ENCODE results near the gene MYO5A.
"Not testable (repeated sequence)": the region's sequence is repeated elsewhere in the genome, so short reads cannot be mapped to it uniquely, and the experiment has no call there.

The MYO5A gene

GRCh38 chr15:52499506-52499905, 29.2 kb downstream of the MYO5A start:
- H3K4me3 ChIP-seq (ENCODE audit: low read length), result no peak overlapping the region
- no peaks in the 10 kb centered on the region for H3K27me3 ChIP-seq (replicated peaks; ENCODE audit: control insufficient read depth, insufficient read depth, low read length)
- H3K4me1 ChIP-seq (ENCODE audit: control insufficient read depth, insufficient read depth, low read length), result peaks cover 8% of the 10 kb centered on the region
- no peak overlapping the region for H3K9ac ChIP-seq (ENCODE audit: low read length)
- no peaks in the 10 kb centered on the region for H3K36me3 ChIP-seq (ENCODE audit: control insufficient read depth, insufficient read depth, low read length, severe bottlenecking)
- no peaks in the 10 kb centered on the region for H3K9me3 ChIP-seq (ENCODE audit: control insufficient read depth, low read length)
- no peak for DNase-seq (ENCODE audit: low read depth)

GRCh38 chr15:52498706-52499105, 30.0 kb downstream of the MYO5A start:
- Histone ChIP-seq H3K4me3 (ENCODE audit: low read length) (no peak overlapping the region), H3K9ac (ENCODE audit: low read length) (no peak overlapping the region), H3K36me3 (ENCODE audit: control insufficient read depth, insufficient read depth, low read length, severe bottlenecking) (no peaks in the 10 kb centered on the region), H3K9me3 (ENCODE audit: control insufficient read depth, low read length) (no peaks in the 10 kb centered on the region), H3K4me1 (ENCODE audit: control insufficient read depth, insufficient read depth, low read length) (peaks cover 6% of the 10 kb centered on the region), H3K27me3 (replicated peaks; ENCODE audit: control insufficient read depth, insufficient read depth, low read length) (no peaks in the 10 kb centered on the region)
- DNase-seq (ENCODE audit: low read depth), result no peak

GRCh38 chr15:52496776-52497470, 31.8 kb downstream of the MYO5A start:
- DNase-seq (ENCODE audit: low read depth), result no peak
- Histone ChIP-seq H3K4me3 (ENCODE audit: low read length) (no peak overlapping the region), H3K36me3 (ENCODE audit: control insufficient read depth, insufficient read depth, low read length, severe bottlenecking) (no peaks in the 10 kb centered on the region), H3K27me3 (replicated peaks; ENCODE audit: control insufficient read depth, insufficient read depth, low read length) (no peaks in the 10 kb centered on the region), H3K9me3 (ENCODE audit: control insufficient read depth, low read length) (no peaks in the 10 kb centered on the region), H3K4me1 (ENCODE audit: control insufficient read depth, insufficient read depth, low read length) (peaks cover 5% of the 10 kb centered on the region), H3K9ac (ENCODE audit: low read length) (no peak overlapping the region)

GRCh38 chr15:52496175-52496574, 32.5 kb downstream of the MYO5A start:
- no peak for DNase-seq (ENCODE audit: low read depth)
- Histone ChIP-seq H3K9me3 (ENCODE audit: control insufficient read depth, low read length) (no peaks in the 10 kb centered on the region), H3K9ac (ENCODE audit: low read length) (no peak overlapping the region), H3K36me3 (ENCODE audit: control insufficient read depth, insufficient read depth, low read length, severe bottlenecking) (no peaks in the 10 kb centered on the region), H3K4me1 (ENCODE audit: control insufficient read depth, insufficient read depth, low read length) (peaks cover 12% of the 10 kb centered on the region), H3K4me3 (ENCODE audit: low read length) (no peak overlapping the region), H3K27me3 (replicated peaks; ENCODE audit: control insufficient read depth, insufficient read depth, low read length) (no peaks in the 10 kb centered on the region)

- no peaks in the 10 kb centered on the region for H3K36me3 ChIP-seq (ENCODE audit: control insufficient read depth, insufficient read depth, low read length, severe bottlenecking)
- no peak for DNase-seq (ENCODE audit: low read depth)
- H3K9ac ChIP-seq (ENCODE audit: low read length), result no peak overlapping the region
- peaks cover 17% of the 10 kb centered on the region for H3K4me1 ChIP-seq (ENCODE audit: control insufficient read depth, insufficient read depth, low read length)
- no peaks in the 10 kb centered on the region for H3K9me3 ChIP-seq (ENCODE audit: control insufficient read depth, low read length)
- no peaks in the 10 kb centered on the region for H3K27me3 ChIP-seq (replicated peaks; ENCODE audit: control insufficient read depth, insufficient read depth, low read length)
- H3K4me3 ChIP-seq (ENCODE audit: low read length), result no peak overlapping the region
Observed at GRCh38 chr15:52495125-52495524, 33.6 kb downstream of the MYO5A start.

GRCh38 chr15:52493968-52494367, 34.7 kb downstream of the MYO5A start:
- Histone ChIP-seq H3K4me1 (ENCODE audit: control insufficient read depth, insufficient read depth, low read length) (peaks cover 17% of the 10 kb centered on the region), H3K36me3 (ENCODE audit: control insufficient read depth, insufficient read depth, low read length, severe bottlenecking) (no peaks in the 10 kb centered on the region), H3K27me3 (replicated peaks; ENCODE audit: control insufficient read depth, insufficient read depth, low read length) (no peaks in the 10 kb centered on the region), H3K9me3 (ENCODE audit: control insufficient read depth, low read length) (no peaks in the 10 kb centered on the region), H3K4me3 (ENCODE audit: low read length) (no peak overlapping the region), H3K9ac (ENCODE audit: low read length) (no peak overlapping the region)
- no peak for DNase-seq (ENCODE audit: low read depth)

- Histone ChIP-seq H3K36me3 (ENCODE audit: control insufficient read depth, insufficient read depth, low read length, severe bottlenecking) (no peaks in the 10 kb centered on the region), H3K4me1 (ENCODE audit: control insufficient read depth, insufficient read depth, low read length) (peaks cover 17% of the 10 kb centered on the region), H3K9ac (ENCODE audit: low read length) (no peak overlapping the region), H3K4me3 (ENCODE audit: low read length) (no peak overlapping the region), H3K9me3 (ENCODE audit: control insufficient read depth, low read length) (no peaks in the 10 kb centered on the region), H3K27me3 (replicated peaks; ENCODE audit: control insufficient read depth, insufficient read depth, low read length) (no peaks in the 10 kb centered on the region)
- DNase-seq (ENCODE audit: low read depth), result no peak
Observed at GRCh38 chr15:52492132-52492531, 36.5 kb downstream of the MYO5A start.

- H3K27me3 ChIP-seq (replicated peaks; ENCODE audit: control insufficient read depth, insufficient read depth, low read length), result no peaks in the 10 kb centered on the region
Observed at GRCh38 chr15:52491472-52491871, 37.2 kb downstream of the MYO5A start.

GRCh38 chr15:52489430-52489829, 39.2 kb downstream of the MYO5A start:
- H3K36me3 ChIP-seq (ENCODE audit: control insufficient read depth, insufficient read depth, low read length, severe bottlenecking); H3K9ac ChIP-seq (ENCODE audit: low read length); H3K27me3 ChIP-seq (replicated peaks; ENCODE audit: control insufficient read depth, insufficient read depth, low read length); H3K4me3 ChIP-seq (ENCODE audit: low read length); H3K9me3 ChIP-seq (ENCODE audit: control insufficient read depth, low read length); DNase-seq (ENCODE audit: low read depth): not testable (repeated sequence)
- peaks cover 17% of the 10 kb centered on the region for H3K4me1 ChIP-seq (ENCODE audit: control insufficient read depth, insufficient read depth, low read length)

More at GRCh38 chr15:52491472-52491871, 37.2 kb downstream of the MYO5A start:
- H3K9ac ChIP-seq (ENCODE audit: low read length), result no peak overlapping the region
- H3K36me3 ChIP-seq (ENCODE audit: control insufficient read depth, insufficient read depth, low read length, severe bottlenecking), result no peaks in the 10 kb centered on the region
- peaks cover 17% of the 10 kb centered on the region for H3K4me1 ChIP-seq (ENCODE audit: control insufficient read depth, insufficient read depth, low read length)
- H3K9me3 ChIP-seq (ENCODE audit: control insufficient read depth, low read length), result no peaks in the 10 kb centered on the region
- DNase-seq (ENCODE audit: low read depth), result peak; percentile 37
- H3K4me3 ChIP-seq (ENCODE audit: low read length), result no peak overlapping the region

GRCh38 chr15:52488830-52489229, 39.9 kb downstream of the MYO5A start:
- Histone ChIP-seq H3K9me3 (ENCODE audit: control insufficient read depth, low read length) (no peaks in the 10 kb centered on the region), H3K36me3 (ENCODE audit: control insufficient read depth, insufficient read depth, low read length, severe bottlenecking) (no peaks in the 10 kb centered on the region), H3K9ac (ENCODE audit: low read length) (no peak overlapping the region), H3K27me3 (replicated peaks; ENCODE audit: control insufficient read depth, insufficient read depth, low read length) (no peaks in the 10 kb centered on the region), H3K4me3 (ENCODE audit: low read length) (no peak overlapping the region), H3K4me1 (ENCODE audit: control insufficient read depth, insufficient read depth, low read length) (peaks cover 13% of the 10 kb centered on the region)
- no peak for DNase-seq (ENCODE audit: low read depth)

GRCh38 chr15:52486003-52486996, 42.4 kb downstream of the MYO5A start:
- Histone ChIP-seq H3K4me1 (ENCODE audit: control insufficient read depth, insufficient read depth, low read length) (peaks cover 18% of the 10 kb centered on the region), H3K27me3 (replicated peaks; ENCODE audit: control insufficient read depth, insufficient read depth, low read length) (no peaks in the 10 kb centered on the region), H3K9ac (ENCODE audit: low read length) (no peak overlapping the region), H3K36me3 (ENCODE audit: control insufficient read depth, insufficient read depth, low read length, severe bottlenecking) (no peaks in the 10 kb centered on the region), H3K4me3 (ENCODE audit: low read length) (no peak overlapping the region), H3K9me3 (ENCODE audit: control insufficient read depth, low read length) (no peaks in the 10 kb centered on the region)
- DNase-seq (ENCODE audit: low read depth), result no peak
